NCI-H526 (cell line): Measurements from ENCODE around the gene KANK4.

Source experiments
- DNase-seq, 2 experiments: peaks; one replicate each; lab custom pipeline; 2025; lab: John Stamatoyannopoulos, UW

Gene KANK4

GRCh38 chr1:62336995-62337705, 17.9 kb upstream of the KANK4 start:
- DNase-seq, result no peak

GRCh38 chr1:62336638-62336994, 17.4 kb upstream of the KANK4 start:
- DNase-seq, result no peak

- no peak for DNase-seq
These were observed 16.4 kb upstream of the KANK4 start for GRCh38 chr1:62335656-62336055.

DNA sequence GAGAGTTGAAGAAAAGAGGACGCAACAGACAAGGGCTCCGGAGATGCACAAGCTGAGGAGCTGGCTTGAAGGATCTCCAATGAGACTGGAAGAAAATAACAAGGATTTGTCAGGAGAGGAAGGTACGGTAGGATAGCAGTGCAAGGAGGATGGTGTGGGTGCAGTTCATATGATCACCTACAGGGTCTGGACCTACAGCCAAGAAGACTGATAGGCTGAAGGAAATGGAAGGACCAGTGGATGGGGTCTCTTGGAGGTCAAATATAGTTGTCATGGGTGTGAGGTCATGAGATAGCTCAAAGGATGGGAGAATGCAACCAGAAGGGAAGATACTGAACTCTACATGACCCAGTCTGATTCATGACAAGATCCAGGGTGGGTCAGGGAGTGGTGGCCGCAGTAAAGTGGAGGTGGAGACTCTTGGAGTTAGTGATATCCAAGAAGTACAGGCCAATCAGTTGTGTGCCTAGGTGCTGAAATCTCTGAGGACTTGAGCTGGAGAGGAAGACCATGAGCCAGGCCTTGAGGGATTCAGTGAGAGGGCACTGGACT, 15.3 kb upstream of the KANK4 start:
- no peak for DNase-seq

DNA sequence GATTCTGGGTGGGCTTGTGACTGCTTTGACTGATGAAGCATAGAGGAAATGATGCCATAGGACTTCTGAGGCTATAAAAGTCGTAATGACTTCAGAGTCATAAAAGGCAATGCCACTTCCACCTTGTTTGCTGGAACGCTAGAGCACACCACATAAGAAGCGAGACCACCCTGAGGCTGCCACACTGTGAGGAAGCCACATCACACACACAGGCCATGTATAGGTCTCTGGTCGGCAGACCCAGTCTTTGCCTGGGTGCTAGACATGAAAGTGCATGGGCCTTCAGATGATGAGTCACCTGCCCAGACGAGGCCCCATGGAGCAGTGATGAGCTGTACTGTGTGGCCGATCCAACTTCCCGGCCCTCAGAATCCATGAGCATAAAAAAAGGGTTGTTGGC, 14.2 kb upstream of the KANK4 start:
- no peak for DNase-seq

GRCh38 chr1:62327360-62328055, 8.3 kb upstream of the KANK4 start:
- peak in 1 of 2 experiments; percentile 29 for DNase-seq

DNA sequence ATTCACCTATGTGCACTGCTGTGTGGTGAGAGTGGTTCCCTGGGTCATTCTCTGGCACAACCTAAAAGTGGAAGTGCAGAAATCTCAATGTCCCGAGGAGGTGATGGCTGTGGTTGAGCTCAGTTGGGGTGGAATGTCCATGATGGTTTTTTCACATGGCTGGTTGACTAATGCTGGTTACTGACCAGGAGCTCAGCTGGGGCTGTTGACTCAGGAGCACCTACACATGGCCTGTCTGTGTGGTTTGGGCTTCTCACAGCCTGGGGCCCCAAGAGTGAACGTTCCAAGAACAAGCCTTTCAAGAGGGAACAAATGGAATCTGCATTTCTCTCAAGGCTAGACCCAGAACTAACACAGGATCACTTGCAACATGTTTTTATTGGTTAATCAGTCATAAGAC, 6.4 kb upstream of the KANK4 start:
- DNase-seq, result no peak

GRCh38 chr1:62325081-62325480, 5.8 kb upstream of the KANK4 start:
- DNase-seq, result no peak

DNA sequence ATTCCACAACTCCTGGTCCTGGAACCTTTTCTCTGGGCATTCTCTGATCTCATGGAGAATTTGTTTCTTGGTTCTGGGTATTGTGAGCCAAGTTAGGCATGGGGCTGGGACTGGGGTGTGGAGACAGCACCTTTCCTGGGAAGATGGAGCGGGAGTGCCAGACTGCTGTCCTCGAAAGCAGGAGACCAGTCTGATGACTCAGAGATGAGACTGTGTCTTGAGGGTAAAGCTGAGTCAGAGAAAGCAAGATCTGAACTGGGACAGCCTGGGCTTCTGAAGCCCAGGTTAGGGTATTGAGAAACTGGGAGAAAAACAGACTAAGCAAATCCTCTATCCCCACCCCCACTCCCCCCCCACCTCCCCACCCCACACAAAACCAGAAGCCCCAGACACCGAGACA, 2.2 kb upstream of the KANK4 start:
- no peak for DNase-seq

DNA sequence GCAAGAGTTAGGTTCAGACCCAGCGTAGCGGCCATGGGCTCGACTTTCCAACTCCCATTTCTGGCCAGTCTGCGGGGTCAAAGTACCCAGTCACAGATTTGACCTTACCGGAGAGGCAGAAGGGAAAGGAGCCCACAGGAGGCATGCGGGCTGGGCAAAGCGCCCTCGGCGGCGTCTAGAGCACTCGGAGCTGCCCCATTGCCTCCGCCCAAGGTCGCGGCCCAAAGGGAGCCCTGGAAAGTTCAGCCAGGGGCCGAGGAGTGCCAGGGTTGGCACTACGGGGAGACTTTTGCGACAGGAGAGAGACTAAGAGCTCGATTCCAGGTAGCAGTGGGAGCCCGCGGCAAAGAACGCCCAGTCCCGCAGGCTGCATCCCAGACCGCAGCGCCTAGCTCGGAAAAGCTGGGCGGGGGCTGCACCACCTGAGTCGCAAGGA, 896 bp downstream of the KANK4 start:
- no peak for DNase-seq

- no peak for DNase-seq
These were observed 2.0 kb downstream of the KANK4 start for GRCh38 chr1:62317021-62317768.

DNA sequence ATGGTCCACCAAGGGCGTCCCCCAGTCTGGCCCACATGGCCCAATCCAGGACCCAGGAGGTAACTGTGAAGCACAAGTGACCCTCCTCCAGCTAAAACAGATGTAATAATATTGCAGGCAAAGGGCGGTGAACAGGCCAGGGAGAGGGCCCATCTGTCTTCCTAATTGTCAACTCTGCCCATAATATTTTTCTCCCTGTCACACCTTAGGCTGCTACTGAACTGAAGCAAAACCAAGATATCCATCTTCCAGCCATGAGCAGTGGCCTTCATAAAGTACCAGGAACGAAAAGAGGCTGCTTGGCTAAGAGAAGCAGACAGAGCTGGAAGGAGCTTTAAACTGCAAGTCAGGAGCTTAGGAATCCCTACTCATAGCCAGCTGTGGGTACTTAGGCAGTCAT, 3.1 kb downstream of the KANK4 start:
- DNase-seq, result no peak

DNA sequence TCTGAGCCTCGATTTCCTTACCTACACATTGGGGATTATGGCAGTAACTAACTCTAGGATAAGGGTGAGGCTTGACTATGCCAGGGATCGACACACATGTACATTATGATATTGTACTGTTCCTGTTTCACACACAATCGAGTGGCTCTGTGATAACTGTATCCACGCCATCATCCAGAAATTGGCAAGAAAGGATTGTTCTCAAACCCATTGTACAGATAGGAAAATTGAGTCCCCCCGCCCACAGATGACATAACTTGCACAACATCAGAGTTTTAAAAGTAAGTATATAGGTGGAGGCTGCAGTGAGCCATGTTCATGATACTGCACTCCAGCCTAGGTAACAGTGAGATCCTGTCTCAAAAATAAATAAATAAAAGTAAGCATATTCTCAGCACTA, 3.8 kb downstream of the KANK4 start:
- DNase-seq, result no peak

DNA sequence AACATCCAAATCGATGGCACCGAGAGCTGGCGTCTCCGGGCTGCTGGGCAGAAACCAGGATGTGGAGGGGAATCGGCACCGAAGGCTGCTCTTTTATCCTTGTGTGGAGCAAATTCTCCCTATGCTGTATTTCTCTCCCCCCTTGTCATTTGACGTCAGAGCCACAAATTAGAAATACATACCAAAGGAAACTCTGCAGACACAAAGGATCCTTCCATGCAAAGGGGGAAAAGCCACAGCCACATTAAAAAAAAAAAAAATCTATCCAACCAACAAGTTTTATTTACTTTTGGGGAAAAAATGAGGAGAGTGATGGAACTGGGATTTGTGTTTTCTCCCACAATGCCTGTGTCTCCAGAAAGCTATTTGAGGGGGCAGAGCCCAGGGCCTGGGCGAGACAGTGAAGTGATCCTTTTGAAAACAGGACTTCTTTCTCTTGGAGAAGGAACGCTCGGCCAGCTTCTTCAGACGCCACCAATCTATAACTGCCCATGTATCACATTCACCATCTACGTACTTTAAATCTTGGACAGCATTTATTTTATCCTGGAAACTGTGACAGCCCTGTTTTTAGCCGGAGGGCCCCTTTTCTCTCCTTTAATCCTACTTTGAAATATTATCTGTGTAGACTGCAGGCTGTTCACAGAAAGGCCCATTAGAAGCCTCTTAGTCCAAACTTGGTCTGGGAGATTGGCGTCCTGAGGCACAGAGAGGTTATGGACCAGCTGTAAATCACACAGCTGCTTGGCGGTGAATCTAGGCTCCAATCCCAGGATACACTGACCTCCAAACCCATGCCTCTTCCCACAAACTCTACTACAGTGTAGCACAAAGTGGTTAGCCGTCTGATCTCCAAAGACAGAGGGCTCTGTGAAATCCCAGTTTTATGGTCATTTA, 4.5 kb downstream of the KANK4 start:
- DNase-seq, result no peak

DNA sequence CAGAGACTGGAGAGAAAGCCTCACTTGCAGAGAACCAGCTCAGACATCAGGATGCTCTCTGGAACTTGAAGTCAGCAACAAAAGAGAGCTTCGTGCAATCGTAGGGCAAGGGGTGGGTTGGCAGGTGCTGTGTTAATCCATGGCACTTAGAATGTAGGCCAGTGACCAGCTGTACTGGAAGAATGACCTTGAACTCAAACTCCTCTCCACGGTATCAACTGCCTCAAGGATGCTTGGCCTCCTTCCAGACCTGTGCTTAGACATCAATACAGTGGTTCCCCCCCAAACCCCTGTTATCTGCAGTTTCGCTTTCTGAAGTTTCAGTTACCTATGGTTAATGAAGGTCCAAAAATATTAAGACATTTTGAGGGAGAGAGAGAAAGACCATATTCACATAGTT, 6.5 kb downstream of the KANK4 start:
- DNase-seq, result no peak

DNA sequence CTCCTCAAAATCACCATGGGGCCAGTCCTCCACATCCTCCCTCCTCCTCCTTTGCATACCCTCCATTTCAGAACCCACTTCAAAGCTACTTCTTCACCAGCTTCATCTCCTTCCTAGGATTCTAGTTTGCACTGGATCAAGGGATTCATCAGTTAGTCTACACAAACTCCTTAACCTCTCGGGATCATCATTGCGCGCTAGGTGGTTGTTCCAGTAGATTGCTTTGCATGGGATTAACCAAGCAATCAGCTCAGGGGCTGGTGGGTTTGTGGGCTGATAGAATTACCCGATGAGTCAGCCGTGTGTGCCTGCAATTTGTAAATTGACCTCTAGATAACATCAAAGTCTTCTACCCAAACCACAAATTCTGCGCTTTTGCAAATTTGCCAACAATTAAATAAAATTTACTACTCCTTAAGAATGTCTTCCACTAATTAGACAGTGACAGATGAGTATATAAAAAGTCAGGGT, 7.7 kb downstream of the KANK4 start:
- DNase-seq, result peak; percentile 50 to 72

DNA sequence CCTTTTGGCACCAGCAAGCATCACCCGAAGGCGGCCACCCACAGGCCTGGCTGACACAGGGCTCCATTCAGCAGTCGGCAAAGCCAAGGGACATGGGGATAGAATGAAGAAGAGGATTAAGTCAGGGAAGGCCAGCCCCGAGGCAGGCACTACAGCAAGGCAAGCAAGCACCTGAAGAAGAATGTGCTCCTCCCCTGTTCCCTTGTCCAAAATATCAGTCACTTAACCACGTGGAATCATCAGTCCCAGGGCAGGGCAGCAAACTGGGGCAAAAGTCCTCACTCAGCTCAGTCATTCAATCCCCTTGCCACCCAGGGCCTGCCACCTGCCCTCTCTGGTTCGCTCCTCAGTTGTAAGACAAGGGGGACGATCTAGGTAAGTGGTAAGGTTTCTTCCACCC, 9.3 kb downstream of the KANK4 start:
- no peak for DNase-seq

DNA sequence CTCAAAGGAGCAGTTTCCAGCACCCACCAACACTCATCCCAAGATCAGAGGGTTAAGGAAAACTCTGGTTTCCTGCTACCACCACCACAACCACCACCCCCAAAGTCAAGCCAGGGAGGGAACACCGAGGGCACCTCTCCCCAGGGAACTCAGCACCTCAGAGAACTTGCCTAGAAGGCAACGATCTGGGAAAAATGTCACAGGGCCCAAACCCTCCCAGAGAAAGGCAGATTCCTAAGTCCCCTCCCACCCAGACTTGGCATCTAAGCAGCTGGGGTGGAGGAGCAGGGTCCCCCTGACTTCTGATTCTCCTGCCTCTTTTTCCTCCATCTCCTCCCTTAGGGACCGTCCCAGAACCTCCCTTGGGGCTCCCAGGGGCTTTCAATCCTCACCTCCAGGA, 10.6 kb downstream of the KANK4 start:
- no peak for DNase-seq

DNA sequence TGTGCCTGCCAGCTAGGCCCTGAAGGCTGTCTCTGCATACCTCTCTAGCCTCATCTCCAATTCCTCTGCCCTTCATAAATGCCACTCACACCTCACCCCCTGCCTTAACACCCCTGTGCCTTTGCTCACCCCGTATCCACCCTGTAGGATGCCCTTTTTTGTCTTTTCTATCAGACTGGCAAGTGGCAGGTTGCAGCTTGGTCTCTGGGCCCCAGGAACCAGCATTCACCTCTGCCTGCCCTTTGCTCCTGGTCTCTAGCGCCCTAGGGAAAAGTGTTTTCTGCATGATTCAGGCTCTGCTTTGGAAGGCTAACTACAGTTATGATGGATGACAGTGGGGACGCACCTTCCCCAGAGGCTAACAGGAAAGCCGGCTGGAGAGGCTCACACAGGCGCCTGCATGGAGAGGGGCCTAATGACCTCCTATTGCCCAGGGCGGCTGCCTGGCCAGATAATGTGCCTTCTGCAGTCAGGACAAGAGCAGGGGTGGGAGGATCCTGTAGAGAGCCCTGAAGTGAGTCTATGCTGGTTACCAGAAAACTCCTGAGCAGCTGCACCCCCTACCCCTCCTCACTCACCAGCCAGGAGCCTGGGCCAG, 11.2 kb downstream of the KANK4 start:
- no peak for DNase-seq

- DNase-seq, result no peak
These were observed 11.8 kb downstream of the KANK4 start for GRCh38 chr1:62307446-62307845.

GRCh38 chr1:62306065-62306464, 13.2 kb downstream of the KANK4 start:
- no peak for DNase-seq
